SK-N-SH treated with all-trans-retinoic acid at 6 μM for 48 hours (cell line): ENCODE data around the gene NOS3.

Source experiments
- ATAC-seq: fragments of 200-7000 bp; cut with Tn5 transposase; 3 replicates; pipeline ENCODE4 v1.9.1; 2020; ENCODE audit warnings: mild to moderate bottlenecking, moderate library complexity
- ARNTL ChIP-seq: fragments of 450-650 bp; formaldehyde crosslinking; IDR thresholded peaks from 2 replicates; pipeline ENCODE4 v1.5.0; 2020; ENCODE audit warnings: low read depth, mild to moderate bottlenecking, moderate library complexity, borderline replicate concordance
- BACH2 ChIP-seq: fragments of 250-450 bp; sonication (Bioruptor Pico); IDR thresholded peaks from 2 replicates; pipeline ENCODE4 v1.9.0; 2021; ENCODE audit warnings: mild to moderate bottlenecking, borderline replicate concordance
- CREB5 ChIP-seq: fragments of 250-450 bp; sonication (Bioruptor Pico); IDR thresholded peaks from 2 replicates; pipeline ENCODE4 v1.5.1; 2020; ENCODE audit warnings: low read depth, mild to moderate bottlenecking, moderate library complexity
- ESRRG ChIP-seq: fragments of 250-450 bp; sonication (Bioruptor Pico); IDR thresholded peaks from 2 replicates; pipeline ENCODE4 v1.6.1; 2021; ENCODE audit warnings: mild to moderate bottlenecking
- OSR1 ChIP-seq: fragments of 250-450 bp; sonication (Bioruptor Pico); IDR thresholded peaks from 2 replicates; pipeline ENCODE4 v1.8.0; 2022; ENCODE audit warnings: moderate library complexity, mild to moderate bottlenecking, inconsistent platforms
- PATZ1 ChIP-seq: fragments of 250-450 bp; sonication (Bioruptor Pico); IDR thresholded peaks from 2 replicates; pipeline ENCODE4 v1.8.0; 2020; ENCODE audit warnings: mild to moderate bottlenecking, moderate library complexity, borderline replicate concordance
- POU6F1 ChIP-seq: fragments of 250-450 bp; sonication (Bioruptor Pico); IDR thresholded peaks from 2 replicates; pipeline ENCODE4 v1.8.0; 2021; ENCODE audit warnings: low read depth, mild to moderate bottlenecking, moderate library complexity, borderline replicate concordance
- PPARA ChIP-seq: fragments of 250-450 bp; sonication (Bioruptor Pico); IDR thresholded peaks from 2 replicates; pipeline ENCODE4 v1.5.0; 2020; ENCODE audit warnings: mild to moderate bottlenecking, borderline replicate concordance
- RARB ChIP-seq: fragments of 250-450 bp; sonication (Bioruptor Pico); IDR thresholded peaks from 2 replicates; pipeline ENCODE4 v1.8.0; 2021; ENCODE audit warnings: mild to moderate bottlenecking, moderate library complexity
- TOX ChIP-seq: fragments of 250-450 bp; sonication (Bioruptor Pico); IDR thresholded peaks from 2 replicates; pipeline ENCODE4 v1.8.0; 2021; ENCODE audit warnings: mild to moderate bottlenecking, moderate library complexity, borderline replicate concordance
- TSHZ2 ChIP-seq: fragments of 250-450 bp; sonication (Bioruptor Pico); IDR thresholded peaks from 2 replicates; pipeline ENCODE4 v1.5.0; 2020; ENCODE audit warnings: mild to moderate bottlenecking, moderate library complexity
- ZC3H10 ChIP-seq: fragments of 250-450 bp; sonication (Bioruptor Pico); IDR thresholded peaks from 2 replicates; pipeline ENCODE4 v1.5.1; 2021; ENCODE audit warnings: mild to moderate bottlenecking, moderate library complexity
- ZFP3 ChIP-seq: fragments of 250-450 bp; sonication (Bioruptor Pico); IDR thresholded peaks from 2 replicates; pipeline ENCODE4 v1.5.0; 2020; ENCODE audit warnings: mild to moderate bottlenecking, moderate library complexity
- ZNF70 ChIP-seq: fragments of 450-650 bp; formaldehyde crosslinking; IDR thresholded peaks from 2 replicates; pipeline ENCODE4 v1.5.0; 2020; ENCODE audit warnings: mild to moderate bottlenecking, moderate library complexity
- ZNF8 ChIP-seq: fragments of 450-650 bp; formaldehyde crosslinking; IDR thresholded peaks from 2 replicates; pipeline ENCODE4 v1.5.0; 2020; ENCODE audit warnings: mild to moderate bottlenecking, moderate library complexity

NOS3 gene

GRCh38 chr7:151060416-151061212 lies 69.8 kb downstream of the NOS3 start:
- ATAC-seq, result peak; percentile 0; the same call in 2 of the 3 replicates

GRCh38 chr7:151061213-151062110 lies 70.6 kb downstream of the NOS3 start:
- no peak for ATAC-seq
- TF ChIP-seq PPARA, result no peak
- TF ChIP-seq POU6F1 (CRISPR knock-in tag), result no peak
- no peak for TF ChIP-seq OSR1 (CRISPR knock-in tag)
- TF ChIP-seq BACH2 (CRISPR knock-in tag), result no peak
- no peak for TF ChIP-seq ZNF70 (CRISPR knock-in tag)
- TF ChIP-seq TSHZ2, result no peak

More at GRCh38 chr7:151060416-151061212, 69.8 kb downstream of the NOS3 start:
- TF ChIP-seq TSHZ2 (no peak), TOX (no peak), PATZ1 (CRISPR knock-in tag) (peak; percentile 89; the same call in 1 of the 2 replicates), ESRRG (CRISPR knock-in tag) (no peak), BACH2 (CRISPR knock-in tag) (no peak), ARNTL (CRISPR knock-in tag) (no peak), ZFP3 (CRISPR knock-in tag) (peak; percentile 91), CREB5 (CRISPR knock-in tag) (no peak)

GRCh38 chr7:151062111-151062398 lies 71.2 kb downstream of the NOS3 start:
- ATAC-seq, result no peak
- TF ChIP-seq POU6F1 (CRISPR knock-in tag) (no peak), ZNF70 (CRISPR knock-in tag) (no peak), BACH2 (CRISPR knock-in tag) (no peak), ZC3H10 (no peak), ZNF8 (CRISPR knock-in tag) (no peak), RARB (no peak)
